ENCODE results near the gene ARX. TPM values are rescaled to one million over a fixed set of nuclear protein-coding genes. Genes with fewer than 3 reads are reported as not detected.

Gene ARX
- polyA plus RNA-seq, 1 donor from 2014 or later, result not detected

DNA sequence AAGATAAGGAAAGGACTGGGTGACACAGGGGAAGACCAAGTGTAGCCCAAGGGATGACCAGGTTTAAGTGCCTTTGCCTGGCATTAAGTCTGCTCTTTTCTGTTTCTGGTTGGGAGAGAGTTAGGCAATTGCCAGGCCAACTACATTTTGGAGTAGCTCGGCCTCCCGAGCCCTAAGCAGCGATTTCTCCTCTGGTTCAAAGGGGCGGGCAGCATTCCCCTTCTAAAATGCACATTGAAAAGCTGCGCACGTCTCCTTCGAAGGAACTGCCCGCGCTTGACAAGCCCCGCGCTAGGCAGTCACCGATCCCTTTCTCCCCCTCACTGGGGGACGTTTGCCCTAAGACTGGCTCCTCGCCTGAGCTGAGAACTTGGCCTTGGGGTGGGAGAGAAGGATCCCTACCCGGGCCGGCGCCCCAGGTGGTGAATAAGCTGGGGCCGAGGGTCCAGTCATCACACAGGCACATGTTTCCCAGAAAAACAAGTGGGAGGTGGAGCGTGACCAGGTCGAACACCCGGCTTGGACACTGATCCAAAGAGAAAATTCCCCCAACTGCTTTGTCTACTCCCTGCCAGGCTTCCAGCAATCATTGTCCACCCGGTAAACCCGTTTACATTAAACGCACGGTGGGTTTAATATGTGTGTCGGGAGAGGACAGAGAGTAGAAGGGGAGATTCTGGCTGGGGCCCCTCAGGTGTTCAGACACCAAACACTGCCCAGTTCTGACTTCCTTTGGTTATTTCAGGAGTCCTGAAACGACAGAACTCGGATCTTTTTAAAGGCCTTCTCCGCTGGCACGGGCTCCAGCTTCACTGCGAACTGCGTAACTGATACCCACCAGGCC lies 4.0 kb downstream of the ARX start:
- peaks cover 0 to 2% (median 0%) of the 10 kb centered on the region in 3 donors for H3K9me3 Mint-ChIP-seq
- H3K4me3 Mint-ChIP-seq, result peak overlapping the region; percentile 48 to 82 (median 66)
- no peaks in the 10 kb centered on the region for H3K36me3 Mint-ChIP-seq
- peak overlapping the region in 1 of 3 donors; percentile 32 for H3K27ac Mint-ChIP-seq
- peaks cover 38% of the 10 kb centered on the region for H3K27me3 Mint-ChIP-seq
- peaks cover 0 to 4% (median 3%) of the 10 kb centered on the region in 3 donors for H3K4me1 Mint-ChIP-seq

DNA sequence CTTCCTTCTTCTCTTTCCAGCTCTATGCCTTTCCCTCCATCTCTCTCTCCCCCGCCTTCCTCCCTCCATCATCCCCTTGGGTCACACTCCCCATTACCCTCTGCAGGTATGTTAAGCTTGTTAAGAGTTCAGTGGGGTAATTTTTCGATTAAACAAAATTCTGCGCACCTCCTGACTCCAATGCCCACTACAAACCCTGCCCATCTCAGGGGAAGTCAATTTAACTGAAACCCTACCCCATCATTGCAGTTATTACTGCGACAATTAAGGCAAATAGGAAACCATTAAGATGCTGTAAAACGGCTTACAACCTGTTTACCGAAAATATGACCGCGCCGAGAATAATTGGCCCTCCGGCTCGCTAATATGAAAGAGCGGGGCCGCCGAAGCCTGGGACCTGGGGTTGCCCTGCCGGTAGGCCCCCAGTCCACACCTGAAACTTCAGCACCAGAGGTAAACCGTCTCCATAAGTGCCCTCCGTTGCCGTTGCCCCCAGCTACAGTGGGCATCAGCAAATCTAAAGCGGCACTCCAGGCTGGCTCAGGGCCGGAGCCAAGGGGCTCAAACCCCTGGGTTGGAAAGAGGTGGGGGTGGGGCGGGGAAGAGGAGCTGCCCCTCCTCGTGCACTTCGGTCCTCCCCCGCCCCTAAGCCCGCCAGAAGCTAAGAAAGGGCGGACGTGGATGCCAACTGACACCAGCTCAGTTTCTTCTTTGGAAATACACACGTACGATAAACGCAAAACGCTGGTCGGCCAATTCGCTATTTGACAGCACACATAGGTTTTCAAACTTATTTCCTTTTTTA lies 4.8 kb downstream of the ARX start:
- no peaks in the 10 kb centered on the region for H3K9me3 Mint-ChIP-seq
- H3K4me3 Mint-ChIP-seq, result peak overlapping the region in 1 of 4 donors; percentile 39
- H3K27me3 Mint-ChIP-seq, result peaks cover 36% of the 10 kb centered on the region
- H3K27ac Mint-ChIP-seq, result no peak overlapping the region
- no peaks in the 10 kb centered on the region for H3K36me3 Mint-ChIP-seq
- peaks cover 0 to 6% (median 5%) of the 10 kb centered on the region in 3 donors for H3K4me1 Mint-ChIP-seq

DNA sequence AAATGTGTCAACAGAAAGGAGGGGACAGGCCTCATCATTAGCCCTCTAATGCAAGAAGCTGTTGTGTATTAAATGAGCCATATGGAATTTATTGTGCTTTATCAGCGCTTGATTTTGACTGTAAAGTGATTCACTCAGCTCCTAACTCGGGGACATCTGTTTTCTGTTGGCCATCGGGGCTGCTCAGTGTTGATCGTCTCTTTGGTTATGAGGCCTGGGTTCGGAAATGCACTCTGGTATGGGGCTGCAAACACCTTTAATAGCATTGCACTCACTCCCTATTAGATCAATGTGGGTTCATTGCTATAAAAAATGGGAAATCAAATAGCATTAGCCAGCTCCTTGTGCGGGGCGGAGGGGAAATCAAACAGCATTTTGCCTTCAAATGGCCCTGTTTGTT lies 6.4 kb downstream of the ARX start:
- no peaks in the 10 kb centered on the region for H3K9me3 Mint-ChIP-seq
- H3K27ac Mint-ChIP-seq, result peak overlapping the region in 2 of 3 donors; percentile 23 to 34
- peaks cover 33% of the 10 kb centered on the region for H3K27me3 Mint-ChIP-seq
- peak overlapping the region in 2 of 4 donors; percentile 8 to 28 for H3K4me3 Mint-ChIP-seq
- peaks cover 0 to 7% (median 7%) of the 10 kb centered on the region in 3 donors for H3K4me1 Mint-ChIP-seq
- no peaks in the 10 kb centered on the region for H3K36me3 Mint-ChIP-seq

DNA sequence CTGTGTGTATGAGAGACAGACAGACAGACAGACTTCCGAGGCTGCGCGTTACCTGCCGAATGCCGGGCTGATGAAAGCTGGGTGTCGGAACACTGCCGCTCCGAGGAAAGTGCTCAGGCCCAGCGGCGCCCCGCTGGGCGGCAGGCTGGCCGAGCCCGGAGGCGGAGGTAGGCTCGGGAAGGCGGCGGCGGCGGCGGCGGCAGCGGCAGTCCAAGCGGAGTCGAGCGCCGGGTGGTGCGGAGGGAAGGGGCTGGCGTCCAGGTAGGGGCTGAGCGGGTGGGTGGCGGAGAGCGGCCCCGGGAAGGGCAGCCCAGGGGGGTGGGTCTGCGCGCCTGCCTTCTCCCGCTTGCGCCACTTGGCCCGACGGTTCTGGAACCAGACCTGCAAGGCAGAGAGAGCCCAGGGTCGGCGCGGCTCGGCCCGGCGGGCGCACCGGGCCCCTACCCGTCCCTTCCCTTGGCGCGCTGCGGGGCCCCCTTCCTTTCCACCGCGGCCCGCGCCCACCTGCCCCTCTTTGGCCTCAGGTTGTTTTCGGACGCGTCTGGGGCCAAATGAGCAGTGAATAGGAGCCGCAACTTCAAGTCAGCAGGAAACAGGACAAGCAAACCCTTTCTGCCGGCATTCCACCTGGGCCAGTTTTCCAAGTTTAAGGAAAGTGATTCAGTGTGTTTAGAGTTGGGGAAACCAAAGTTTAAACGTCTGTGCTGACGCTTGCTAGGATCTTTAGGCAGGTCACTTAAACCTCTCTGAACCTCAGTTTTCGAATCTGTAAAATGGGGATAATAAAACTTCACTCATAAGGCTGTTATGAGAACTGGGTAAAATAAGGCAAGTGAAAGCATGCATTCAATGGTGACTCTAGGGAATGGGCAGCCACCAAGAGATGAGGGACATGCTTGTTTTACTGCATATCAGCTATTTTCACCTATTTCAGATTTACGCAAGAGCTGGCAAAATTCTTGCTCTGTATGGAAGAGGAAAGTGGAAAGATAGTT lies 8.4 kb downstream of the ARX start:
- no peaks in the 10 kb centered on the region for H3K36me3 Mint-ChIP-seq
- peaks cover 0 to 8% (median 8%) of the 10 kb centered on the region in 3 donors for H3K4me1 Mint-ChIP-seq
- H3K4me3 Mint-ChIP-seq, result peak overlapping the region in 2 of 4 donors; percentile 54 to 66
- peaks cover 39% of the 10 kb centered on the region for H3K27me3 Mint-ChIP-seq
- peak overlapping the region in 1 of 3 donors; percentile 15 for H3K27ac Mint-ChIP-seq
- H3K9me3 Mint-ChIP-seq, result peaks cover 0 to 3% (median 0%) of the 10 kb centered on the region in 3 donors

DNA sequence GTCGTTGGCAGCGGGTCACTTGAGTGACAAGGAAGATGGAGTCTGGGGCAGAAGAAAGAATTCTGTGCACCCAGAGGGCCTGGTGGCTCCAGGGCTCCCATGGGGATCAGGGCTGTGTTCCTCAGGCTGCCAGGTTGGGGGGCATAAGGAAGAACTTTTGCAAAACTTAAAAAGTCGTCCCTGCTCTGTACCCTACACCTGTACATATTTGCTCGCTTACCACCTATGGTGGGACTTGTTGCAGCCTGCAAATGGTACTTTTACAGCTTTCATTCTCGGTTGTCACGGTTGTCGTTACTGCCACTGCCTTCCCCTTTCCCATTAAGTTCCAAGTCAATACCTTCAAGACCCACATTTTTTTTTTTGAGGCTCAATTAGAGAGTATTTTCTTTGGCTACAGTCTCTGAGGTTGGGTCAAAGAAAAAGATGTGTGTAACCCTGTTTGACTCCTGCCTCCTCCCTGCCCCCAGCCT lies 9.1 kb downstream of the ARX start:
- Mint-ChIP-seq H3K36me3 (no peaks in the 10 kb centered on the region), H3K4me3 (peak overlapping the region in 3 of 4 donors; percentile 12 to 67 (median 66)), H3K27me3 (peaks cover 43% of the 10 kb centered on the region), H3K27ac (peak overlapping the region in 2 of 3 donors; percentile 4 to 43), H3K9me3 (peaks cover 0 to 3% (median 0%) of the 10 kb centered on the region in 3 donors), H3K4me1 (peaks cover 0 to 8% (median 8%) of the 10 kb centered on the region in 3 donors)

DNA sequence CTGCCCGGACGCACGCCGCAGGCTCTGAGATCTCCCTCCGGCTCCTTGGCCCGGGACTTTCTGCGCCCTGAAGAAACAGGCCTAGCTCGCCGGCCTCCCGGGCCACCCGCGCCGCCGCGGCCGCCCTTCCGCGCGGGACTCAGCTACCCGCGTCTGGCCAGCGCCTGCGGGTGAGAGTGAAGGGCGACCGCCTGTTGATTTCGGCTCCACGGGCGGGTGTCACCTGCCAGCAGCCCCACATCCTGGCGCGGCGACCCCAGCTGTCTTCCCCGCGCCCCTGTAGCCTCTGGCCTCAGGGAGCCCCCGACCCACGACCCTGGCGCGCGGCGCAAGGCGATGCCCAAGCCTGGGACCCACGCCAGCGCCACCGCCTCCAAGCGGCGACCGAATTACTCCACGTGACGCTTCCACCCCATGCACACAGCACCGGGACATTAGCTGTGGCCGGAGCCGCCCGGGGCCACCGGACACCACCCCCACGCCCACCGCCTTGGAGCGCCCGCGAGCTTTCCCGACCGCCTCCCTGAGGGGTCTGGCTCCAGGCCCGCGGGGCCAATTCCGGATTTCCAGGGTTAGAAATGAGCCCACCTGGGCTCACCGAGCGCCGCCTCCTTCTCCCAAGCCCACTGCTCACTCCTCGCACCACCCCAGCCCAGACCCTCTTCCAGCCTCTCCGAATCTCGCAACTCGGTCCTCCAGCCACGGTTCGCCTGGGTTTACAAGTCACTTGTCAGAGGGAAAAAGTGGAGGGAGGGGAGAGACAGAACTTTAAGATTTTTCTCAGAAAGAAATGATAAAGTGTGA lies 10.2 kb downstream of the ARX start:
- no peak overlapping the region for H3K27ac Mint-ChIP-seq
- H3K4me3 Mint-ChIP-seq, result no peak overlapping the region
- peaks cover 43% of the 10 kb centered on the region for H3K27me3 Mint-ChIP-seq
- peaks cover 0 to 3% (median 0%) of the 10 kb centered on the region in 3 donors for H3K9me3 Mint-ChIP-seq
- peaks cover 0 to 8% (median 8%) of the 10 kb centered on the region in 3 donors for H3K4me1 Mint-ChIP-seq
- H3K36me3 Mint-ChIP-seq, result no peaks in the 10 kb centered on the region

DNA sequence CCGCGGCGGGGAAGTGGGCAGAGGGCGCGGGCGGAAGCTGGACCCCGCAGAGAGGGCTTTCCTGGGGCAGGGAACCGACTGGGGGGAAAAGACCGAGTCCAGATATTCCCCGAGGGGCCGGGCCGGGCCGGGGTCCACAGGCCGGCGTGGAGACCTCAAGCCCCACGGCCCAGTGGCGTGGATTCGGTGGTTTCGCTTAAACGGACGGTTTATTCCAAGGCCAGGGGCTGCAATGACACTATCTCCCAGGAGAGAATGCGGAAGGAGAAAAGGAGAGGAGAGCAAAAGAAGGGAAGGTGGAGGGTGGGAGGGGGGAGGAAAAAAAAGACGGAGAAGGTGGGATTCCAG lies 10.8 kb downstream of the ARX start:
- no peak overlapping the region for H3K4me3 Mint-ChIP-seq
- peaks cover 0 to 8% (median 8%) of the 10 kb centered on the region in 3 donors for H3K4me1 Mint-ChIP-seq
- H3K27me3 Mint-ChIP-seq, result peaks cover 39% of the 10 kb centered on the region
- H3K27ac Mint-ChIP-seq, result no peak overlapping the region
- H3K9me3 Mint-ChIP-seq, result peaks cover 0 to 3% (median 0%) of the 10 kb centered on the region in 3 donors
- no peaks in the 10 kb centered on the region for H3K36me3 Mint-ChIP-seq

DNA sequence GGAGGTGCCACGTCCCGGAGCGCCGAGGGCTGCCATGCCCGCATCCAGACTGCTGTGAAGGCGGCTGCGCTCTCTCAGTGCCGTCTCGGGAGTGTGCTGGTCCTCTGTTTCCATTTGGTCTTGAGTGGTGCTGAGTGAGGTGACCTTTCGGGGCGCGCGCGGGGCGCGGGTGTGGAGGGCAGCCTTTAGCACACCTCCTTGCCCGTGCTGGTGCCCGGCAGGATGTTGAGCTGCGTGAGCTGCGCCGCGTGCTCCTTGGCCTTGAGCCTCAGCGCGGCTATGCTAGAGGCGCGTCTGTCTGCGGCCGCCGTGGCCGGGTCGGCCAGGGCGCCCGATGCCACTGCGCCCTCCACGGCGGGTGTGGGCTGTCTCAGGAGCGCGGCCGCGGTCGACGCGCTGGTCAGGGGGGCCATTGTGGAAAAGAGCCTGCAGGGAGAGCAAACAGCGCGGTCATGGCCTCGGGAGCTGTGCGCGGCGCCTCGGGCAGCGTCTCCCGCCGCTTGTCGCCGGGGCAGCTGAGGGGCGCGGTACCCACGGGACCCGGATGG lies 11.2 kb downstream of the ARX start:
- Mint-ChIP-seq H3K4me3 (peak overlapping the region; percentile 32 to 60 (median 40)), H3K4me1 (peaks cover 0 to 8% (median 8%) of the 10 kb centered on the region in 3 donors), H3K9me3 (peaks cover 0 to 3% (median 0%) of the 10 kb centered on the region in 3 donors), H3K27me3 (peaks cover 37% of the 10 kb centered on the region), H3K27ac (peak overlapping the region in 1 of 3 donors; percentile 53), H3K36me3 (peaks cover 2% of the 10 kb centered on the region)

DNA sequence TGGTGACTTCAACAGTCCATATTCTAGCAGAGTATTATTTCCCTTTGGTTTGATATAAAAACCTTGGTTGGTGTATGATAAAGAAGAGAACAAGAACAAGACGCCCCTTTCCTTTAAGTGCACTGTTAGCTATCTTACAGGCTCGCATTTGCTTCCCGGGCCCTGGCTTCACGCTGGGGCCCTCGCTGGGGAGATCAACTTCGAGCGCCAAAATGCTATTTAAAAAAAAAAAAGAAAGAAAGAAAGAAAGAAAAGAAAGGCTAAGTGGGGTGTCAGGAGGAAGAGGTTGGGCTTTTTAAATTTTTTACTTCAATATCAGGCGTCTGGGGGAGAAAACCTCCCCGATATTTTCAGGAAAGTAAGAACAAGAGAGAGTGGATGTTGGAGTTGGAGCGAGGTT lies 11.7 kb downstream of the ARX start:
- H3K27ac Mint-ChIP-seq, result peak overlapping the region in 1 of 3 donors; percentile 53
- peaks cover 5% of the 10 kb centered on the region for H3K36me3 Mint-ChIP-seq
- peaks cover 0 to 3% (median 0%) of the 10 kb centered on the region in 3 donors for H3K9me3 Mint-ChIP-seq
- H3K27me3 Mint-ChIP-seq, result peaks cover 33% of the 10 kb centered on the region
- H3K4me1 Mint-ChIP-seq, result peaks cover 0 to 8% (median 8%) of the 10 kb centered on the region in 3 donors
- H3K4me3 Mint-ChIP-seq, result peak overlapping the region in 2 of 4 donors; percentile 32 to 39

DNA sequence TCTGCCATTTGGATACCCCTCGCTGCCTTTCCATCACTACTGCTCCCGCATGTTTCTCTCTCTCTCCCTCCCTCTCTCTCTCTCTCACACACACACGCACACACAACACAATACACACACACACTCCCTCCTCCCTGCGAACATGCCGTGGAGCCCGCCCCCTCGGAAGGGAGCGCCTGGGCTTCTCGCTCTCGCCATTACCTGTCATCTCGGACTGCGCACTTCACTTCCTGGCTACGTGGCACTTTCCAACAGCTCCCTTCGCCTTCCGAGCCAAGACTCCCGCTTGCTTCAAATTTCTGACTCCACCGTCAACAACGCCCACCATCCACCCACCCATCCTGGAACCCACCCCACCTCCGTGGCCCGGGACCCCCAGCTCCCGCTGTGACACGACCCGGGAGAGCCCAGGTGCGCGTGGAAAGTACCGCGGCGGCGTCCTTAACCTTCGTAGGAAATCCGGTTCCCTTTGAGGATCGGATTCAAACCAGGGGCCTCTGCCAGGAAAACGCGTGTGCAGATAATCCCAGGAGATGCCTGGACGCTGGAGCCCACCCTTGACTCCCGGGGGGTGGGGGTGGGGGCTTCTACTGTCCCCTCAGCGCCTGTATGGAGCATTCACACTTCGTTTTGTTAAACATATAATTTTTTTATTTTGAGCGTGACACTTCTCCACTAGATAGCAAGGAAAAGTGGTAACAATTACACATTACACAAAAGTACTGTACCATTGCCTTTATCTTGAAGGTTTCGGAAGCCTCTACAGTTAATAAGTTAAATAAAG lies 12.5 kb downstream of the ARX start:
- Mint-ChIP-seq H3K9me3 (peaks cover 0 to 3% (median 0%) of the 10 kb centered on the region in 3 donors), H3K27ac (no peak overlapping the region), H3K36me3 (peaks cover 5% of the 10 kb centered on the region), H3K4me3 (peak overlapping the region in 3 of 4 donors; percentile 17 to 70 (median 21)), H3K4me1 (peaks cover 0 to 8% (median 8%) of the 10 kb centered on the region in 3 donors), H3K27me3 (peaks cover 33% of the 10 kb centered on the region)

DNA sequence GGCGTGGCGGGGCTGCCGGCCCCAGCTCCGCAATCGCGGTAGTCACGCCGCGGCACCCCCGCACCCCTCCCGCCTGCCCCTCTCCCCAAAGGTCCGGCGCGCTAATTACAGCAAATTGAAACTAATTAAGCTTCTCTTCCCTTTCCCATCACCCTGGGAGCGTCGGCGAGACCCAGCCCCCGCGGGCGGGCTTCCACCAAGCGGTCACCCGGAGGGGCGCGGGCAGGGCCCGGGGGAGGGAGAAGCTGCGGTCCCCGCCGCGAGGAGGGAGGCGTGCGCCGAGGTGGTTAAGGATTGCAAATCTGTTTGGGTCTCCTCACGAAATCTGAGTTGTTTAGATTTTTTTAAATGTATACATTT lies 13.1 kb downstream of the ARX start:
- Mint-ChIP-seq H3K27ac (no peak overlapping the region), H3K4me3 (peak overlapping the region in 2 of 4 donors; percentile 17 to 70), H3K27me3 (peaks cover 29% of the 10 kb centered on the region)

DNA sequence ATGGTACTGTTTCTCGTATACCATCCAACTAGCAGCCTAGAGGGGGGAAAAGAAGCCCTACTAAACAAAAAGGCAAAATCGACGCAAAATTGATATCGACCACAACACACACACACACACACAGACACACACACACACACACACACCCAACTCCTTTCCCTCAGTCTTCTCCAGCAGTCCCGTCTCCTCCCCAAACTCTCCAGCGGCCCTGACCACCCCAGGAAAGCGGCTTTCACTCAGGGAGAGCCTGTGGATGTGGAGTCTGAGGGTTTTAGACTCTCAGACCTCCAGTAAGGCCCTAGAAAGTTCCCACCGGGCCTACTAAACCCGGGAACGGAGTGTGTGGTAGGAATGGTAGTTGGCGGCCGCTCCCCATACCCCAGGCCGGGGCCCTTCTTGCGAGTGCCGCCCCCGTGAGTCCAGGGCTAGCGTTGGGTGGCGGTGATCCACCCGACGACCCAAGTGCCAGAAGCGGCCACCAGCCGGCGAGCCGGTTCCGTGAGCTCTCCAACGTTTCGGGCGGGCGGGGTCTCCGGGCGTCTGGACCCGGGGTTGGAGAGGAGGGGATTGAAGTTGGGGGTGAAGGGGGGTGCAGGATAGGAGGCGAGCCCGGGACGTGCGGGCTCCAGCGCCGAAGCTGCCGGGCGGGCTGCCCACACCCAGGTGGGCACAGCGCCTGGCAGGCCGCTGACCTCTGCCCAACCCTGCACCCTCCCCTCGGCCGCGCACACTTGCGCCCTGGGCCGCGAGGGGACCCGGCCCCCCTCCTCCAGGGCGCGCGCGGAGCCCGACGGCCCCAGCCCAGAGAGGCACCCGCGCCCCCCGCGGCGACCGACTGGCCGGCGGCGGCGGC lies 13.7 kb downstream of the ARX start:
- Mint-ChIP-seq H3K4me3 (peak overlapping the region in 2 of 4 donors; percentile 3 to 71), H3K27ac (no peak overlapping the region)

More for the DNA sequence above, 13.1 kb downstream of the ARX start:
- Mint-ChIP-seq H3K4me1 (peaks cover 0 to 8% (median 8%) of the 10 kb centered on the region in 3 donors), H3K9me3 (peaks cover 0 to 3% (median 0%) of the 10 kb centered on the region in 3 donors), H3K36me3 (peaks cover 5% of the 10 kb centered on the region)

More for the DNA sequence above, 13.7 kb downstream of the ARX start:
- peaks cover 0 to 3% (median 0%) of the 10 kb centered on the region in 3 donors for H3K9me3 Mint-ChIP-seq
- H3K36me3 Mint-ChIP-seq, result peaks cover 5% of the 10 kb centered on the region
- H3K4me1 Mint-ChIP-seq, result peaks cover 0 to 8% (median 8%) of the 10 kb centered on the region in 3 donors
- peaks cover 27% of the 10 kb centered on the region for H3K27me3 Mint-ChIP-seq
